Left ventricle myocardium superior (tissue), 1 donor: ENCODE measurements around the gene PPARGC1A. TPM values are rescaled to one million over a fixed set of nuclear protein-coding genes. Genes with fewer than 3 reads are reported as not detected.

Source experiments
- ATAC-seq: fragments of 200-7000 bp; cut with Tn5 transposase; one replicate; pipeline ENCODE4 v1.9.1; 2020; ENCODE audit warnings: mild to moderate bottlenecking, moderate library complexity
- DNase-seq: peaks from one replicate; pipeline ENCODE4 v3.0.0-alpha.2; 2020
- intact Hi-C: fragments of 100-400 bp; cut with micrococcal nuclease; formaldehyde crosslinking; loops from one replicate; pipeline ENCODE4 v1.11.0; 2022
- total RNA-seq: library from RNA; stranded (reverse); fragmentation: NEBNext Ultra II Directional; extraction: Animal tissue kit (Norgen Biotek cat#: 25700); gene quantifications from one replicate; pipeline ENCODE4 v1.2.1, GENCODE V29; 2021
- donor health status: DM: no; HTN: yes; CAD: no; lungs with severe emphysema.

PPARGC1A gene
- total RNA-seq, 1 donor from 2014 or later, result 97.2 TPM

DNA sequence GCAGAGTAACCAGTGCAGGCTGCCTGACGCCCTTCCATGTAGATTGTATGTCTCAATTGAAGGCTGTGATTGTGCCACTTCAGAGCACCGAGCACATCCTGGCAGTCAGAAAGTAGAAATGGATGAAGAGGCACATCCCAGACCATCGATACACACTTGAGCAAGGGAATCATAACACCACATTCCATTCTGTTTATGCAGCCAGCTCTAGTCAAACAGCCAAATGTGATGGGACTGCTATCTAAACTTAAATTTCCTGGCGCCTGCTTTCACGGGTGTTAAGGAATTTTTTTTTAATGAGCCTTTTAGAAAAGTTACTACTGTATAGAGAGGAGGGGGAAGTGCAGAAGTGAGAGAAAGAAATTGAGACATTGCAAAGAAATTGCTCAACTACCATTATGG lies 84.4 kb downstream of the PPARGC1A start:
- DNase-seq, result no peak
- intact Hi-C loops, result no loop called here
- ATAC-seq, result peak; percentile 66

DNA sequence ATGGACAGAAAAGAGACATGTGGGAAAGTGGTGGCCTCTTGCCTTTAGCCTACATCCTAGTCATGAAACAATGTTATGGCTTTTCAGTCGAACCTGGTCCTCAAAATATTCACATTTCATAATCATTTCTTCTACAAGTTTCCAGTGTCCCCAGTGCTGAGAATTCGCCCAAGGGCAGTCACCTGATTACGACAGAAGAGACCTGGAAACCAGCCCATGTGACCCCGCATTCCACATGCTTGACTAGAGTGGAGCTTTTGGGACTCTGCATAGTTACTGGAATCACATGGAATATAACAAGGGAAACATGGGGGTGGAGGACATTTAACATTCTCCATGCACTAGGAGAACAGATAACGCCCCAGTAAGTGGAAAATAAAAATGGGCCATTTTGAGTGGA lies 100.1 kb downstream of the PPARGC1A start:
- ATAC-seq, result peak; percentile 83
- DNase-seq, result peak; percentile 67
- intact Hi-C loops, result no loop called here

DNA sequence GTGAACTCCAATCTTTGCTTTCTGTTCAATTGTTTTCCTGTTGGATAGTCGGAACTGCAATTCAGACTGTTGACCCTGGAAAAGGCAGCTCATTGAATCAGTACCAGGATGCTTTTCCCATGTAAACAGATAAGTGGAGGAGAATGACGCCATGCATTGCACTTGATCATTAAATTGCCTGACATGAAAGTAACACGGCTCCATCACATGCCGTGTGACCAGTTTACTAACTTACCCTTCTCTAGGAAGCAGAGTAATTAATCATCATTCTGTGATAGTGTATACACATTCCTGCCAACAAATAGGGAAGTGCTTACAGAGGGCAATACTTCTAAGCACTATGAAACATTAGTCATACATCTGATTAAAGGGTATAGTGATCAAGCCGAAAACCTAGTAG lies 101.4 kb downstream of the PPARGC1A start:
- DNase-seq (no peak), ATAC-seq (peak; percentile 52)
- intact Hi-C loops, result no loop called here

DNA sequence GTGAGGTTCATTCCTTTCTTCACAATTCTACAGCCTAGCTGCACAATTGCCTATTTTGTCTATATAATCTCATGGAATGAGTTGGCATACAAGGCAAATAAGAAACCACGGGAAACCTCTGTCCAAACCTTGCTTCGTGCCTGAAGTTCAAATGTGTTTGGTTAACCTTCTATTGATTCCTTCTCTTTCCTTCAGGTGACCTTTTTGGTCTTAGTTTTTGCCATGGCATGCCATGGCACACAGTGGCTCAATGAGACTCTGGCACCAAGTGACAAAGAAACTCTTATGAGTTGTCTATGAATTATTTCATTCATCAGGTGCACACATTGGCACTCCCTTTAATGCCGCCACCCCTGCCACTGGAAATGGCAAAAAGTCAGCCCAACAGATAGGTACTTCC lies 101.8 kb downstream of the PPARGC1A start:
- intact Hi-C loops, result no loop called here
- DNase-seq, result no peak
- no peak for ATAC-seq

DNA sequence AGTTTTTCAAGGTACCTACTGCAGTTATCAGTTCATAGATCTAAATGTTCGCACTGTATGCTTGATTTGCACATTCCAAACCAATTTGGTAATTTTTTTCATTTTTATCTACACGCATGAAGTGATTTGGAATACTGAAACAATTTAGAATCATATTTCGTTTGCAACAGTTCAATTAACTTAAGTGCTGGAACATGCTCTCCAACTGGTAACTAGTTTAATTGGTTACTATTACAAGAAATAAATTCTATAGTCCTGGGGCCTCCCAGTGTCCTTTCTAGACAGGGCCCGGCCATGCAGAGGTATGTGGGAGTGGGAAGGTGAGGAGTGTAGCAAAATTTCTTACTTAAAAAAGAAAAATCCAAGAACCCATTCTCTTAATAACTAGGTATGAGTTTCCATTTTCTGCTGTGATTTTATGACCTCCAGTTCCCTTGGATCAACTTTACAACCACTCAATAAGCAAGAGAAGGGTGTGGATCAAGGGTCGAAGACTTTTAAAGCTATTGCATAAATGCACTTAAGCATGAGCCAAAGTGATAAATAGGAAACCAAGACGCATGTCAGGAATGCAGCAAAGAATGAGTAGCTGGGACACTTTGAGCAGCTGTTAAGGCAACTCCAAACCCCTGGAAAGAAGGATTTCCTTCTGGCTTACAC lies 106.9 kb downstream of the PPARGC1A start:
- ATAC-seq (no peak), DNase-seq (no peak)
- intact Hi-C loops, result no loop called here

DNA sequence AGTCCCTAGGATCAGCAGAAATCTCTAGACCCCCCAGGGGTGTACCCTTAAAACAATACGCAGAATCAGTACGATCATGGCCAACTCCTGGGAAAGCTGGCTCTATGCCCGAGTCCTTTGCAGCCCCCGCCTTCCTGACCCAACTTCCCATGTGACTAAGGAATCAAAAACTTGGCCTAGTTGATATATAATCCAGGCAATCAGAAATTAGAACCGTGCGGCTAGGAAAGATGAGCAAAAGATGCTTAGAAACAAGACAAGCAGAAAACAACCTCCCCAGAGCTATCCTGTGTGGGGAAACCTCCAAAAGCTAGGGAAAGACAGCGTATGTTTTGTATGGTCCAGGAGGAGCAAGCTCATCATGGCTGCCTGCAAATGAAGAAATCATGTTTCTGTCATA lies 110.0 kb downstream of the PPARGC1A start:
- intact Hi-C loops, result no loop called here
- DNase-seq (no peak), ATAC-seq (no peak)

GRCh38 chr4:23779422-23779821 lies 110.4 kb downstream of the PPARGC1A start:
- DNase-seq, result no peak
- intact Hi-C loops, result no loop called here
- no peak for ATAC-seq

- intact Hi-C loops, result no loop called here
Measured at GRCh38 chr4:23775694-23776093, 114.2 kb downstream of the PPARGC1A start.

GRCh38 chr4:23774909-23775308 lies 114.9 kb downstream of the PPARGC1A start:
- ATAC-seq, result peak; percentile 59
- intact Hi-C loops, result no loop called here
- DNase-seq, result no peak

More at GRCh38 chr4:23775694-23776093, 114.2 kb downstream of the PPARGC1A start:
- ATAC-seq (peak; percentile 25), DNase-seq (no peak)

GRCh38 chr4:23773884-23774636 lies 115.8 kb downstream of the PPARGC1A start:
- intact Hi-C loops, result no loop called here
- no peak for ATAC-seq

GRCh38 chr4:23770011-23770410 lies 119.8 kb downstream of the PPARGC1A start:
- DNase-seq, result no peak
- no peak for ATAC-seq
- intact Hi-C loops, result no loop called here

More at GRCh38 chr4:23773884-23774636, 115.8 kb downstream of the PPARGC1A start:
- DNase-seq, result no peak

DNA sequence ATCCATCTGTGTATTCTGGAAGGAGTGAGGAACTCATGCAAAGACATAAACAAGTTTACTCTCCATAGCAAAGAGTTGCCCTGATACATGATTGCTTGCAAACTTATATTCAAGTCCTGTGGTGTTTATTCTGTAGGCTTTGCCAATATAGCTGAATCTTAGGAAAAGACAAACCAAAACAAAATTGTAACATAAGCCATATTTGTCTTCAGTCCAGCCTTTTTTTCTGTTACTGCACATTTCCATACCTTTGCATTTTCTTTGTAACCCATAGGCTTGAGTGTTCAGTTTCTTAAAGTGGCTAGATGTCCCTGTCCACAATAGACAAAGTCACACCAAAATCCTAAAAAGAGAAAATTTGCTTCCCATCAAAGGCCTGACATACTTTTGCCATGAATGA lies 120.4 kb downstream of the PPARGC1A start:
- intact Hi-C loops, result no loop called here
- no peak for ATAC-seq
- DNase-seq, result no peak

DNA sequence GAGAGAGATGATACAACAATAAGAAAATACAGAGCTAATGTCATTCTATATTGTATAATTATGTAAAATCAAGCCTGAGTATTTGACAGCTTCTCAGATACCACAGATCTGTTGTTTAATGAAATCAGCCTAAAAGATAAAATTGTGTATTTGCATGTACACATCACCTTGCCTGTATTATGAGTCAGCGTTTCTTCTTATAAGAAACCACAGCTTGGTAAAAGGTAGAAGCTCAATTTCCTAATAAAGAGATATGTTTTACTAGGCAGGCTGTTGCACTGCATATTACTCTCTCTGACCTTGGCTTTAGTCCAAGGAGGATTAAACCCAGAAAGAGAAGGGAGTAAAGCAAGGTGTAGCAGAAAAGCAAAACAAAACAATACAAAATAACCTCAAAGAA lies 121.3 kb downstream of the PPARGC1A start:
- no peak for ATAC-seq
- no peak for DNase-seq
- intact Hi-C loops, result no loop called here

DNA sequence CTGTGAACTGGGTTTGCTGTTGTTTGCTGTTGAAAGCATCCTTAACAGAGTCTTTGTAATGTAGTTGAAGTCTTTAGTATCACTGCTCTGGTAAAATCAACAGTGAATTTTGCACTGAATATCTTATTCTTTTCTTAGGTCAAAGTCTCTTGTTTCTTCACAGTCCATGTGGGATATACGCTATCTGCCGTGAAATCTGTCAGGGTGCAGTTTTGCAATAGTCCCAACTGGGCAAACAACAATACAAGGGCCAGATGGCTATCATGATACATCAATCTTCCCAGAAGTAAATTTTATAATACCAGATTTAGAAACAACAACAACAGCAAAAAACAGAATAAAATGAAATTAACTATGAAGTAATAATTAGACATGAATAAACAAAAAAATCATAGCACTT lies 123.5 kb downstream of the PPARGC1A start:
- intact Hi-C loops, result no loop called here
- no peak for DNase-seq
- ATAC-seq, result no peak

GRCh38 chr4:23763559-23763958 lies 126.3 kb downstream of the PPARGC1A start:
- DNase-seq, result no peak
- ATAC-seq, result no peak
- intact Hi-C loops, result no loop called here

DNA sequence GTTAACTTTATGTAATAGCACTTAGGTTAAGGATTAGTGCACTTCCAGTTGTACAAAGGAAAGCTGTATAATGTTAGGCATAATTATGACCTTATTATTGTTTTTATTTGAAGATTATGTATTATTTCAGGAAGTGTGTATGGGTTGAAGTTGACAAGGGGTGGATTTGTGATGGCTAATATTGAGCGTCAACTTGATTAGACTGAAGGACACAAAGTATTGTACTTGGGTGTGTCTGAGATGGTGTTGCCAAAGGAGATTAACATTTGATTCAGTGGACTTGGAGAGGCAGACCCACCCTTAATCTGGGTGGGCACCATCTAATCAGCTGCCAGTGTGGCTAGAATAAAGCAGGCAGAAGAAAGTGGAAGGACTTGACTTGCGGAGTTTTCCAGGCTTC lies 127.3 kb downstream of the PPARGC1A start:
- intact Hi-C loops, result no loop called here
- ATAC-seq (no peak), DNase-seq (no peak)

- intact Hi-C loops, result no loop called here
- ATAC-seq (peak; percentile 30), DNase-seq (no peak)
Measured at GRCh38 chr4:23759066-23759465, 130.8 kb downstream of the PPARGC1A start.

DNA sequence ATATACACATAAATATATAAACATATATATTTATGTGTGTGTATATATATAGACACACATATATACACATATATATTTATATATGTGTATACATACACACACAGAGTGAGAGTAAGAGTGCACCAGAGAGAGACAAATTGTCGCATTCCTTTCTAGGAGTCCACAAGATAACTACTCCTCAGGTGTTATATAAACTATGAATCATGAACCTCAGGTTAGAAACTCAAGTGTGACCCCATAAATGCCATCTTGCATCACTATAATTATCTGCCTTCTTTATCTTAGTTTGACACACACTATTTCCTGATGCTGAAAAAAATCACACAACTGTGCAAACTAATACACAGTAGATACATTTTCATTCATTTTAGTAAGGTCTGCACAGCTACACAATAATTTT lies 135.2 kb downstream of the PPARGC1A start:
- ATAC-seq (no peak), DNase-seq (no peak)
- intact Hi-C loops, result no loop called here

DNA sequence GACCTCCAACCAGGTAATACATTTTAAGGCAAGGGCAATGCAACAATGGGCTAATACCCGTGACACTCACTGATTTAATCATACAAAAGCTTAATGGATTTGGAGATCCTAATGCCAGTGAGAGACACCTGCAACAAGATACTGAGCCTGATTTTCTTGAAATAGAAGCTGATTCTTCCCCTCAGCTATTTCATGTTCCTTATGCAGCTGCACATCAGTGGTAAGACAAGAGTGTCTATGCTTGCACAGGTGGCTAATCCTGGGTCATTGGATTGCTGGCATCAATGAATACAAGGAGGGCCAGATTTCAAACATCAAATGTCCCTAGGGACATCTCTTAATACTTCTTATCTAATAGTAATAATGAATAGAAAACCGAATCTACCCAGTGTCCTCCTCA lies 139.7 kb downstream of the PPARGC1A start:
- DNase-seq, result no peak
- intact Hi-C loops, result no loop called here
- ATAC-seq, result no peak

GRCh38 chr4:23747281-23747735 lies 142.5 kb downstream of the PPARGC1A start:
- peak; percentile 12 for ATAC-seq
- DNase-seq, result no peak
- intact Hi-C loops, result no loop called here

- no peak for DNase-seq
- ATAC-seq, result no peak
- intact Hi-C loops, result no loop called here
Measured at GRCh38 chr4:23746672-23747071, 143.2 kb downstream of the PPARGC1A start.
